Measurements from ENCODE around the gene WNK2. TPM values are rescaled to one million over a fixed set of nuclear protein-coding genes. Genes with fewer than 3 reads are reported as not detected.

Gene WNK2
- total and polyA plus RNA-seq, 4 experiments from 2014 or later, result 0.26 TPM; not detected in 3

GRCh38 chr9:93228453-93228852 is 44.5 kb downstream of the WNK2 start:
- H3K27me3 Mint-ChIP-seq, result peaks cover 6 to 7% of the 10 kb centered on the region in 2 donors
- Histone ChIP-seq H3K36me3 (ENCODE audit: insufficient read depth, low read length) (no peaks in the 10 kb centered on the region), H3K4me1 (ENCODE audit: insufficient read depth, low read length) (no peaks in the 10 kb centered on the region), H3K4me3 (ENCODE audit: low read length in 2 of 2) (no peak overlapping the region), H3K27me3 (ENCODE audit: insufficient read depth, low read length) (no peaks in the 10 kb centered on the region), H3K27ac (ENCODE audit: low read depth, low read length) (no peak overlapping the region), H3K9me3 (ENCODE audit: control insufficient read depth in 1 of 2, low read length in 2 of 2) (no peaks in the 10 kb centered on the region)
- ChIA-PET POLR2A (ENCODE audit: partially characterized antibody) (interaction anchor here (0.6 kb wide), 1 partner anchor 95 kb away, joined by 3 read pairs; the partner anchor contains the start of gene NINJ1), CTCF (ENCODE audit: partially characterized antibody) (no interaction called here)
- DNase-seq, result no peak
- no peak overlapping the region for H3K27ac Mint-ChIP-seq
- H3K4me3 Mint-ChIP-seq, result no peak overlapping the region
- peaks cover 0 to 2% (median 0%) of the 10 kb centered on the region in 8 donors for H3K9me3 Mint-ChIP-seq
- H3K4me1 Mint-ChIP-seq, result peaks cover 0 to 3% (median 2%) of the 10 kb centered on the region in 4 donors
- H3K36me3 Mint-ChIP-seq, result no peaks in the 10 kb centered on the region
- intact Hi-C loops (cut with micrococcal nuclease), result no loop called here

DNA sequence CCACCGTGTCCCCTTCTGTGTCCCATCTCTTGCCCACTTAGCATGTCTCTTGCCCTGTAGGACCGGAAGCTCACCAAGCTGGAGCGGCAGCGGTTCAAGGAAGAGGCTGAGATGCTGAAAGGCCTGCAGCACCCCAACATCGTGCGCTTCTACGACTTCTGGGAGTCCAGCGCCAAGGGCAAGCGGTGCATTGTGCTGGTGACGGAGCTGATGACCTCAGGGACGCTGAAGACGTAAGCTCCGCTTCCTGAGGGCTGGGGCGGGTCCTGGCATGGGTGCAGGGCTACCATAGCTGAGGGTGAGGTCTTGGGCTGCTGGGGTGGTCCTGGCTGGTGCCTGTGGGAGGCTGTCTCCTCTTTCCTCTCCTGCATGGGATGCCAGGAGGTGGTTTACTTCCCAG is 45.7 kb downstream of the WNK2 start:
- no peaks in the 10 kb centered on the region for H3K36me3 Mint-ChIP-seq
- Histone ChIP-seq H3K9me3 (ENCODE audit: control insufficient read depth in 1 of 2, low read length in 2 of 2) (no peaks in the 10 kb centered on the region), H3K4me1 (ENCODE audit: insufficient read depth, low read length) (no peaks in the 10 kb centered on the region), H3K36me3 (ENCODE audit: insufficient read depth, low read length) (no peaks in the 10 kb centered on the region), H3K27me3 (ENCODE audit: insufficient read depth, low read length) (no peaks in the 10 kb centered on the region), H3K27ac (ENCODE audit: low read depth, low read length) (no peak overlapping the region), H3K4me3 (ENCODE audit: low read length in 2 of 2) (no peak overlapping the region)
- H3K27me3 Mint-ChIP-seq, result peaks cover 6 to 8% of the 10 kb centered on the region in 2 donors
- no peak for DNase-seq
- H3K4me1 Mint-ChIP-seq, result peaks cover 0 to 3% (median 2%) of the 10 kb centered on the region in 4 donors
- POLR2A ChIA-PET (ENCODE audit: partially characterized antibody), result no interaction called here
- no peak overlapping the region for H3K4me3 Mint-ChIP-seq
- H3K27ac Mint-ChIP-seq, result peak overlapping the region in 1 of 7 donors; percentile 36
- H3K9me3 Mint-ChIP-seq, result peaks cover 0 to 2% (median 0%) of the 10 kb centered on the region in 8 donors
- intact Hi-C loops (cut with micrococcal nuclease), result no loop called here
- CTCF ChIA-PET (ENCODE audit: partially characterized antibody), result no interaction called here

DNA sequence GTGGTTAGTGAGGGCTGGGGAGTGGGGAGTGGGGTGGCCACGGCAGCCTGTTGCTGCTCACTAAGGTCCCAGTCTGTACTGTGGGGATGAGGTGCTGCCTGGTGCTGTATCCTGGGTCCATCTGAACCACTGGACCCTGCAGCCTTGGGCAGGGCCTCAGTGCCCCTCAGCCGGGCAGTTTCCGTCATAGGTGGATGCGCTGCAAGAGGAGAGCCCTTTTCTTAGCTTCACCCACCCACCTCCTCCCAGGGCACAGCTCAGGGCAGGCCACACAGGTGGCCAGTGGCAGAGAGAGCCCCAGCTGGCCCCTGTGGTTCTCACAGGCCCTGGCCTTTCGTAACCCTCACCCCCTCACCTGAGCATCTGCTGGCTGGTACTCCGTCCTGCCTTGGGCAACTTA is 46.2 kb downstream of the WNK2 start:
- peaks cover 6 to 8% of the 10 kb centered on the region in 2 donors for H3K27me3 Mint-ChIP-seq
- ChIA-PET POLR2A (ENCODE audit: partially characterized antibody) (no interaction called here), CTCF (ENCODE audit: partially characterized antibody) (no interaction called here)
- Histone ChIP-seq H3K4me3 (ENCODE audit: low read length in 2 of 2) (no peak overlapping the region), H3K27me3 (ENCODE audit: insufficient read depth, low read length) (no peaks in the 10 kb centered on the region), H3K4me1 (ENCODE audit: insufficient read depth, low read length) (no peaks in the 10 kb centered on the region), H3K27ac (ENCODE audit: low read depth, low read length) (no peak overlapping the region), H3K9me3 (ENCODE audit: control insufficient read depth in 1 of 2, low read length in 2 of 2) (no peaks in the 10 kb centered on the region), H3K36me3 (ENCODE audit: insufficient read depth, low read length) (no peaks in the 10 kb centered on the region)
- H3K4me3 Mint-ChIP-seq, result no peak overlapping the region
- H3K9me3 Mint-ChIP-seq, result peaks cover 0 to 2% (median 0%) of the 10 kb centered on the region in 8 donors
- intact Hi-C loops (cut with micrococcal nuclease), result no loop called here
- peak overlapping the region in 1 of 7 donors; percentile 36 for H3K27ac Mint-ChIP-seq
- H3K36me3 Mint-ChIP-seq, result no peaks in the 10 kb centered on the region
- H3K4me1 Mint-ChIP-seq, result peaks cover 0 to 3% (median 2%) of the 10 kb centered on the region in 4 donors
- DNase-seq, result no peak

DNA sequence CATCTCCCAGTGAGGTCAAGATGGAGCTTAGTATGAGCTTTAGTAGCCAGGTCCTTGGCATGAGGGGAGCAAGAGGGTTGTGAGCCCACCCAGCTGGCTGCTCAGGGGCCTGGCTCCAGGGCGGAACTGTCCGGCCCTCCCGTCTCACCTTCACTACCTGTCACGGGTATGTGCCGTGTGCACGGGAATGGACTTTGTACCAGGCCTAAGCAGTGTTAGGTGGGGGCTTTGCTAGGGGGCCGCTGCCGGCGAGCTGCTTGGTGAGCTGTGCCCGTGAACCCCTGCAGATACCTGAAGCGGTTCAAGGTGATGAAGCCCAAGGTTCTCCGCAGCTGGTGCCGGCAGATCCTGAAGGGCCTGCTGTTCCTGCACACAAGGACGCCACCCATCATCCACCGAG is 46.7 kb downstream of the WNK2 start:
- Histone ChIP-seq H3K27me3 (ENCODE audit: insufficient read depth, low read length) (no peaks in the 10 kb centered on the region), H3K4me1 (ENCODE audit: insufficient read depth, low read length) (no peaks in the 10 kb centered on the region), H3K4me3 (ENCODE audit: low read length in 2 of 2) (no peak overlapping the region), H3K9me3 (ENCODE audit: control insufficient read depth in 1 of 2, low read length in 2 of 2) (no peaks in the 10 kb centered on the region), H3K27ac (ENCODE audit: low read depth, low read length) (no peak overlapping the region), H3K36me3 (ENCODE audit: insufficient read depth, low read length) (no peaks in the 10 kb centered on the region)
- no peaks in the 10 kb centered on the region for H3K36me3 Mint-ChIP-seq
- POLR2A ChIA-PET (ENCODE audit: partially characterized antibody), result no interaction called here
- peaks cover 6 to 8% of the 10 kb centered on the region in 2 donors for H3K27me3 Mint-ChIP-seq
- intact Hi-C loops (cut with micrococcal nuclease), result no loop called here
- CTCF ChIA-PET (ENCODE audit: partially characterized antibody), result no interaction called here
- no peak overlapping the region for H3K27ac Mint-ChIP-seq
- H3K4me1 Mint-ChIP-seq, result peaks cover 0 to 3% (median under 1%) of the 10 kb centered on the region in 4 donors
- peaks cover 0 to 2% (median 0%) of the 10 kb centered on the region in 8 donors for H3K9me3 Mint-ChIP-seq
- H3K4me3 Mint-ChIP-seq, result no peak overlapping the region
- no peak for DNase-seq

- no peaks in the 10 kb centered on the region for H3K9me3 ChIP-seq (ENCODE audit: control insufficient read depth in 1 of 2, low read length in 2 of 2)
- no peak overlapping the region for H3K4me3 Mint-ChIP-seq
- no peak overlapping the region for H3K4me3 ChIP-seq (ENCODE audit: low read length in 2 of 2)
- no peaks in the 10 kb centered on the region for H3K27me3 ChIP-seq (ENCODE audit: insufficient read depth, low read length)
- no peak for DNase-seq
- H3K27ac ChIP-seq (ENCODE audit: low read depth, low read length), result no peak overlapping the region
- H3K4me1 ChIP-seq (ENCODE audit: insufficient read depth, low read length), result no peaks in the 10 kb centered on the region
- H3K27me3 Mint-ChIP-seq, result peaks cover 6 to 8% of the 10 kb centered on the region in 2 donors
- no peak overlapping the region for H3K27ac Mint-ChIP-seq
- CTCF ChIA-PET (ENCODE audit: partially characterized antibody), result no interaction called here
- POLR2A ChIA-PET (ENCODE audit: partially characterized antibody), result no interaction called here
- H3K36me3 Mint-ChIP-seq, result no peaks in the 10 kb centered on the region
- peaks cover 0 to 3% (median under 1%) of the 10 kb centered on the region in 4 donors for H3K4me1 Mint-ChIP-seq
- intact Hi-C loops (cut with micrococcal nuclease), result no loop called here
- no peaks in the 10 kb centered on the region for H3K36me3 ChIP-seq (ENCODE audit: insufficient read depth, low read length)
- peaks cover 0 to 2% (median 0%) of the 10 kb centered on the region in 8 donors for H3K9me3 Mint-ChIP-seq
Measured at GRCh38 chr9:93231121-93231694, 47.3 kb downstream of the WNK2 start.

DNA sequence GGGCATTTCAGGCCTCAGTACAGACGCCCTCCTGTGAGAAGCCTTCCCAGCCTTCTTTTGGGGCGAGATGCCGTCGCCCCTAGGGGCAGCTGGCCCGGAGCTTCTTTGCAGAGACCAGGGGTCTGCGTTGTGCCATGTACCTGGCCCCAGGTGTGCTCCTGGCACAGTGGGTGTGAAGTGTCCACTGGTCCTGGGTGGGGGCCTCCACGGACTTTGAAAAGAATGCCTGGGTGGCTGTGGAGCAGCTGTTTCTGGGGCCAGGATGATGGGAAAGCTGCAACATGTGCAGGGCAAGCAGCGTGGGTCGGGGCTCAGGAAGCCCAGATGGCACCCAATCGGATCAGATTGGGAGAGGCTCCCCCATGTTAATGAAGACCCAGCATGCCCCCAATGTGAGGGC is 47.8 kb downstream of the WNK2 start:
- H3K36me3 ChIP-seq (ENCODE audit: insufficient read depth, low read length), result no peaks in the 10 kb centered on the region
- no peak for DNase-seq
- Mint-ChIP-seq H3K9me3 (peaks cover 0 to 4% (median under 1%) of the 10 kb centered on the region in 8 donors), H3K4me1 (peaks cover 0 to 3% (median 1%) of the 10 kb centered on the region in 4 donors), H3K27me3 (peaks cover 6 to 8% of the 10 kb centered on the region in 2 donors), H3K4me3 (no peak overlapping the region), H3K27ac (no peak overlapping the region), H3K36me3 (no peaks in the 10 kb centered on the region)
- no peak overlapping the region for H3K4me3 ChIP-seq (ENCODE audit: low read length in 2 of 2)
- ChIA-PET POLR2A (ENCODE audit: partially characterized antibody) (no interaction called here), CTCF (ENCODE audit: partially characterized antibody) (no interaction called here)
- no peaks in the 10 kb centered on the region for H3K27me3 ChIP-seq (ENCODE audit: insufficient read depth, low read length)
- no peaks in the 10 kb centered on the region for H3K9me3 ChIP-seq (ENCODE audit: control insufficient read depth in 1 of 2, low read length in 2 of 2)
- no peak overlapping the region for H3K27ac ChIP-seq (ENCODE audit: low read depth, low read length)
- no peaks in the 10 kb centered on the region for H3K4me1 ChIP-seq (ENCODE audit: insufficient read depth, low read length)
- intact Hi-C loops (cut with micrococcal nuclease), result no loop called here

- intact Hi-C loops (cut with micrococcal nuclease), result no loop called here
- H3K4me3 Mint-ChIP-seq, result no peak overlapping the region
- no peaks in the 10 kb centered on the region for H3K36me3 Mint-ChIP-seq
- no peak overlapping the region for H3K27ac Mint-ChIP-seq
- peaks cover 3% of the 10 kb centered on the region for H3K4me1 ChIP-seq (ENCODE audit: insufficient read depth, low read length)
- ChIA-PET POLR2A (ENCODE audit: partially characterized antibody) (no interaction called here), CTCF (ENCODE audit: partially characterized antibody) (no interaction called here)
- no peak overlapping the region for H3K4me3 ChIP-seq (ENCODE audit: low read length in 2 of 2)
- H3K27ac ChIP-seq (ENCODE audit: low read depth, low read length), result no peak overlapping the region
- H3K27me3 Mint-ChIP-seq, result peaks cover 7 to 8% of the 10 kb centered on the region in 2 donors
- H3K9me3 Mint-ChIP-seq, result peaks cover 0 to 11% (median 5%) of the 10 kb centered on the region in 8 donors
- no peaks in the 10 kb centered on the region for H3K9me3 ChIP-seq (ENCODE audit: control insufficient read depth in 1 of 2, low read length in 2 of 2)
- DNase-seq, result no peak
- no peaks in the 10 kb centered on the region for H3K36me3 ChIP-seq (ENCODE audit: insufficient read depth, low read length)
- H3K4me1 Mint-ChIP-seq, result peaks cover 3 to 8% (median 6%) of the 10 kb centered on the region in 4 donors
- no peaks in the 10 kb centered on the region for H3K27me3 ChIP-seq (ENCODE audit: insufficient read depth, low read length)
Measured at GRCh38 chr9:93232388-93232960, 48.5 kb downstream of the WNK2 start.
